ENCODE measurements around the gene ADGRF5.

- TF ChIP-seq, protein P1, sequence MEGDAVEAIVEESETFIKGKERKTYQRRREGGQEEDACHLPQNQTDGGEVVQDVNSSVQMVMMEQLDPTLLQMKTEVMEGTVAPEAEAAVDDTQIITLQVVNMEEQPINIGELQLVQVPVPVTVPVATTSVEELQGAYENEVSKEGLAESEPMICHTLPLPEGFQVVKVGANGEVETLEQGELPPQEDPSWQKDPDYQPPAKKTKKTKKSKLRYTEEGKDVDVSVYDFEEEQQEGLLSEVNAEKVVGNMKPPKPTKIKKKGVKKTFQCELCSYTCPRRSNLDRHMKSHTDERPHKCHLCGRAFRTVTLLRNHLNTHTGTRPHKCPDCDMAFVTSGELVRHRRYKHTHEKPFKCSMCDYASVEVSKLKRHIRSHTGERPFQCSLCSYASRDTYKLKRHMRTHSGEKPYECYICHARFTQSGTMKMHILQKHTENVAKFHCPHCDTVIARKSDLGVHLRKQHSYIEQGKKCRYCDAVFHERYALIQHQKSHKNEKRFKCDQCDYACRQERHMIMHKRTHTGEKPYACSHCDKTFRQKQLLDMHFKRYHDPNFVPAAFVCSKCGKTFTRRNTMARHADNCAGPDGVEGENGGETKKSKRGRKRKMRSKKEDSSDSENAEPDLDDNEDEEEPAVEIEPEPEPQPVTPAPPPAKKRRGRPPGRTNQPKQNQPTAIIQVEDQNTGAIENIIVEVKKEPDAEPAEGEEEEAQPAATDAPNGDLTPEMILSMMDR (conservative IDR thresholded peaks at IDR 0.05; ENCODE audit: low read depth in 2 of 2) = no peak
- TF ChIP-seq EZH2phosphoT487 (IDR thresholded peaks at IDR 0.05; ENCODE audit: unreplicated experiment) (no peak), REST (IDR thresholded peaks at IDR 0.05; ENCODE audit: unreplicated experiment) (no peak), ZNF331 (CRISPR knock-in tag; IDR thresholded peaks at IDR 0.05; ENCODE audit: low read depth) (no peak), EZH2 (IDR thresholded peaks at IDR 0.05; ENCODE audit: low read depth, unreplicated experiment) (no peak), STAT1 (IDR thresholded peaks at IDR 0.05; ENCODE audit: unreplicated experiment) (no peak), POLR2AphosphoS5 (IDR thresholded peaks at IDR 0.05; ENCODE audit: low read depth) (no peak), CREB1 (CRISPR knock-in tag; IDR thresholded peaks at IDR 0.05; ENCODE audit: low read depth) (no peak), JUNB (IDR thresholded peaks at IDR 0.05; ENCODE audit: unreplicated experiment) (no peak), ZNF114 (CRISPR knock-in tag; IDR thresholded peaks at IDR 0.05) (no peak), ETS1 (IDR thresholded peaks at IDR 0.05) (no peak)
- TF ChIP-seq, protein P2, sequence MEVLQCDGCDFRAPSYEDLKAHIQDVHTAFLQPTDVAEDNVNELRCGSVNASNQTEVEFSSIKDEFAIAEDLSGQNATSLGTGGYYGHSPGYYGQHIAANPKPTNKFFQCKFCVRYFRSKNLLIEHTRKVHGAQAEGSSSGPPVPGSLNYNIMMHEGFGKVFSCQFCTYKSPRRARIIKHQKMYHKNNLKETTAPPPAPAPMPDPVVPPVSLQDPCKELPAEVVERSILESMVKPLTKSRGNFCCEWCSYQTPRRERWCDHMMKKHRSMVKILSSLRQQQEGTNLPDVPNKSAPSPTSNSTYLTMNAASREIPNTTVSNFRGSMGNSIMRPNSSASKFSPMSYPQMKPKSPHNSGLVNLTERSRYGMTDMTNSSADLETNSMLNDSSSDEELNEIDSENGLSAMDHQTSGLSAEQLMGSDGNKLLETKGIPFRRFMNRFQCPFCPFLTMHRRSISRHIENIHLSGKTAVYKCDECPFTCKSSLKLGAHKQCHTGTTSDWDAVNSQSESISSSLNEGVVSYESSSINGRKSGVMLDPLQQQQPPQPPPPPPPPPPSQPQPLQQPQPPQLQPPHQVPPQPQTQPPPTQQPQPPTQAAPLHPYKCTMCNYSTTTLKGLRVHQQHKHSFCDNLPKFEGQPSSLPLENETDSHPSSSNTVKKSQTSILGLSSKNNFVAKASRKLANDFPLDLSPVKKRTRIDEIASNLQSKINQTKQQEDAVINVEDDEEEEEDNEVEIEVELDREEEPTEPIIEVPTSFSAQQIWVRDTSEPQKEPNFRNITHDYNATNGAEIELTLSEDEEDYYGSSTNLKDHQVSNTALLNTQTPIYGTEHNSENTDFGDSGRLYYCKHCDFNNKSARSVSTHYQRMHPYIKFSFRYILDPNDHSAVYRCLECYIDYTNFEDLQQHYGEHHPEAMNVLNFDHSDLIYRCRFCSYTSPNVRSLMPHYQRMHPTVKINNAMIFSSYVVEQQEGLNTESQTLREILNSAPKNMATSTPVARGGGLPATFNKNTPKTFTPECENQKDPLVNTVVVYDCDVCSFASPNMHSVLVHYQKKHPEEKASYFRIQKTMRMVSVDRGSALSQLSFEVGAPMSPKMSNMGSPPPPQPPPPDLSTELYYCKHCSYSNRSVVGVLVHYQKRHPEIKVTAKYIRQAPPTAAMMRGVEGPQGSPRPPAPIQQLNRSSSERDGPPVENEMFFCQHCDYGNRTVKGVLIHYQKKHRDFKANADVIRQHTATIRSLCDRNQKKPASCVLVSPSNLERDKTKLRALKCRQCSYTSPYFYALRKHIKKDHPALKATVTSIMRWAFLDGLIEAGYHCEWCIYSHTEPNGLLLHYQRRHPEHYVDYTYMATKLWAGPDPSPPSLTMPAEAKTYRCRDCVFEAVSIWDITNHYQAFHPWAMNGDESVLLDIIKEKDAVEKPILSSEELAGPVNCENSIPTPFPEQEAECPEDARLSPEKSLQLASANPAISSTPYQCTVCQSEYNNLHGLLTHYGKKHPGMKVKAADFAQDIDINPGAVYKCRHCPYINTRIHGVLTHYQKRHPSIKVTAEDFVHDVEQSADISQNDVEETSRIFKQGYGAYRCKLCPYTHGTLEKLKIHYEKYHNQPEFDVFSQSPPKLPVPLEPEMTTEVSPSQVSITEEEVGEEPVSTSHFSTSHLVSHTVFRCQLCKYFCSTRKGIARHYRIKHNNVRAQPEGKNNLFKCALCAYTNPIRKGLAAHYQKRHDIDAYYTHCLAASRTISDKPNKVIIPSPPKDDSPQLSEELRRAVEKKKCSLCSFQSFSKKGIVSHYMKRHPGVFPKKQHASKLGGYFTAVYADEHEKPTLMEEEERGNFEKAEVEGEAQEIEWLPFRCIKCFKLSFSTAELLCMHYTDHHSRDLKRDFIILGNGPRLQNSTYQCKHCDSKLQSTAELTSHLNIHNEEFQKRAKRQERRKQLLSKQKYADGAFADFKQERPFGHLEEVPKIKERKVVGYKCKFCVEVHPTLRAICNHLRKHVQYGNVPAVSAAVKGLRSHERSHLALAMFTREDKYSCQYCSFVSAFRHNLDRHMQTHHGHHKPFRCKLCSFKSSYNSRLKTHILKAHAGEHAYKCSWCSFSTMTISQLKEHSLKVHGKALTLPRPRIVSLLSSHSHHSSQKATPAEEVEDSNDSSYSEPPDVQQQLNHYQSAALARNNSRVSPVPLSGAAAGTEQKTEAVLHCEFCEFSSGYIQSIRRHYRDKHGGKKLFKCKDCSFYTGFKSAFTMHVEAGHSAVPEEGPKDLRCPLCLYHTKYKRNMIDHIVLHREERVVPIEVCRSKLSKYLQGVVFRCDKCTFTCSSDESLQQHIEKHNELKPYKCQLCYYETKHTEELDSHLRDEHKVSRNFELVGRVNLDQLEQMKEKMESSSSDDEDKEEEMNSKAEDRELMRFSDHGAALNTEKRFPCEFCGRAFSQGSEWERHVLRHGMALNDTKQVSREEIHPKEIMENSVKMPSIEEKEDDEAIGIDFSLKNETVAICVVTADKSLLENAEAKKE (CRISPR knock-in tag; IDR thresholded peaks at IDR 0.05) = no peak
Observed at GRCh38 chr6:46915380-46915779, 6.4 kb downstream of the ADGRF5 start.

All from GM23338 (cell line).